ENCODE results near the gene TRIOBP.

The TRIOBP gene

GRCh38 chr22:37663521-37664140 lies 33.2 kb upstream of the TRIOBP start:
- CTCF ChIA-PET: interaction anchor here (0.6 to 7.0 kb wide), 8 partner anchors 11 to 1160 kb away, joined by 3 to 87 read pairs (median 8); partner anchors contain the start of gene LGALS1
- no peak for TF ChIP-seq KLF1 (tag by site-specific recombination; IDR thresholded peaks at IDR 0.05)
- no peak for TF ChIP-seq ZBTB1 (tag by site-specific recombination; IDR thresholded peaks at IDR 0.05)
- TF ChIP-seq ZFP3 (tag by site-specific recombination; IDR thresholded peaks at IDR 0.05; ENCODE audit: low read depth): no peak
- no peak for TF ChIP-seq PRDM2 (tag by site-specific recombination; IDR thresholded peaks at IDR 0.05; ENCODE audit: borderline replicate concordance)
- no peak for TF ChIP-seq ZNF664 (tag by site-specific recombination; IDR thresholded peaks at IDR 0.05)
- TF ChIP-seq IKZF3 (tag by site-specific recombination; IDR thresholded peaks at IDR 0.05): no peak
- no peak for TF ChIP-seq ZNF704 (tag by site-specific recombination; IDR thresholded peaks at IDR 0.05)
- TF ChIP-seq, protein P1, sequence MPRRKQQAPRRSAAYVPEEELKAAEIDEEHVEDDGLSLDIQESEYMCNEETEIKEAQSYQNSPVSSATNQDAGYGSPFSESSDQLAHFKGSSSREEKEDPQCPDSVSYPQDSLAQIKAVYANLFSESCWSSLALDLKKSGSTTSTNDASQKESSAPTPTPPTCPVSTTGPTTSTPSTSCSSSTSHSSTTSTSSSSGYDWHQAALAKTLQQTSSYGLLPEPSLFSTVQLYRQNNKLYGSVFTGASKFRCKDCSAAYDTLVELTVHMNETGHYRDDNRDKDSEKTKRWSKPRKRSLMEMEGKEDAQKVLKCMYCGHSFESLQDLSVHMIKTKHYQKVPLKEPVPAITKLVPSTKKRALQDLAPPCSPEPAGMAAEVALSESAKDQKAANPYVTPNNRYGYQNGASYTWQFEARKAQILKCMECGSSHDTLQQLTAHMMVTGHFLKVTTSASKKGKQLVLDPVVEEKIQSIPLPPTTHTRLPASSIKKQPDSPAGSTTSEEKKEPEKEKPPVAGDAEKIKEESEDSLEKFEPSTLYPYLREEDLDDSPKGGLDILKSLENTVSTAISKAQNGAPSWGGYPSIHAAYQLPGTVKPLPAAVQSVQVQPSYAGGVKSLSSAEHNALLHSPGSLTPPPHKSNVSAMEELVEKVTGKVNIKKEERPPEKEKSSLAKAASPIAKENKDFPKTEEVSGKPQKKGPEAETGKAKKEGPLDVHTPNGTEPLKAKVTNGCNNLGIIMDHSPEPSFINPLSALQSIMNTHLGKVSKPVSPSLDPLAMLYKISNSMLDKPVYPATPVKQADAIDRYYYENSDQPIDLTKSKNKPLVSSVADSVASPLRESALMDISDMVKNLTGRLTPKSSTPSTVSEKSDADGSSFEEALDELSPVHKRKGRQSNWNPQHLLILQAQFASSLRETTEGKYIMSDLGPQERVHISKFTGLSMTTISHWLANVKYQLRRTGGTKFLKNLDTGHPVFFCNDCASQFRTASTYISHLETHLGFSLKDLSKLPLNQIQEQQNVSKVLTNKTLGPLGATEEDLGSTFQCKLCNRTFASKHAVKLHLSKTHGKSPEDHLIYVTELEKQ (tag by site-specific recombination; IDR thresholded peaks at IDR 0.05; ENCODE audit: borderline replicate concordance): no peak
- TF ChIP-seq KLF7 (tag by site-specific recombination; IDR thresholded peaks at IDR 0.05; ENCODE audit: borderline replicate concordance): no peak
- TF ChIP-seq ZNF530 (tag by site-specific recombination; IDR thresholded peaks at IDR 0.05; ENCODE audit: low read depth): no peak
- TF ChIP-seq GFI1B (tag by site-specific recombination; IDR thresholded peaks at IDR 0.05): no peak
- TF ChIP-seq, protein P2, sequence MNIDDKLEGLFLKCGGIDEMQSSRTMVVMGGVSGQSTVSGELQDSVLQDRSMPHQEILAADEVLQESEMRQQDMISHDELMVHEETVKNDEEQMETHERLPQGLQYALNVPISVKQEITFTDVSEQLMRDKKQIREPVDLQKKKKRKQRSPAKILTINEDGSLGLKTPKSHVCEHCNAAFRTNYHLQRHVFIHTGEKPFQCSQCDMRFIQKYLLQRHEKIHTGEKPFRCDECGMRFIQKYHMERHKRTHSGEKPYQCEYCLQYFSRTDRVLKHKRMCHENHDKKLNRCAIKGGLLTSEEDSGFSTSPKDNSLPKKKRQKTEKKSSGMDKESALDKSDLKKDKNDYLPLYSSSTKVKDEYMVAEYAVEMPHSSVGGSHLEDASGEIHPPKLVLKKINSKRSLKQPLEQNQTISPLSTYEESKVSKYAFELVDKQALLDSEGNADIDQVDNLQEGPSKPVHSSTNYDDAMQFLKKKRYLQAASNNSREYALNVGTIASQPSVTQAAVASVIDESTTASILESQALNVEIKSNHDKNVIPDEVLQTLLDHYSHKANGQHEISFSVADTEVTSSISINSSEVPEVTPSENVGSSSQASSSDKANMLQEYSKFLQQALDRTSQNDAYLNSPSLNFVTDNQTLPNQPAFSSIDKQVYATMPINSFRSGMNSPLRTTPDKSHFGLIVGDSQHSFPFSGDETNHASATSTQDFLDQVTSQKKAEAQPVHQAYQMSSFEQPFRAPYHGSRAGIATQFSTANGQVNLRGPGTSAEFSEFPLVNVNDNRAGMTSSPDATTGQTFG (tag by site-specific recombination; IDR thresholded peaks at IDR 0.05; ENCODE audit: borderline replicate concordance): no peak
- TF ChIP-seq ZNF561 (tag by site-specific recombination; IDR thresholded peaks at IDR 0.05; ENCODE audit: borderline replicate concordance): no peak
- no peak for TF ChIP-seq ZEB2 (tag by site-specific recombination; IDR thresholded peaks at IDR 0.05)
- TF ChIP-seq ZNF341 (tag by site-specific recombination; IDR thresholded peaks at IDR 0.05; ENCODE audit: low read depth): no peak
- no peak for TF ChIP-seq ZBTB48 (tag by site-specific recombination; IDR thresholded peaks at IDR 0.05)
- TF ChIP-seq ZNF701 (tag by site-specific recombination; IDR thresholded peaks at IDR 0.05): no peak
- POLR2A ChIA-PET: interaction anchor here (0.6 to 1.0 kb wide), 4 partner anchors 11 to 1820 kb away, joined by 3 to 6 read pairs (median 4); partner anchors contain the start of gene LGALS1
- peaks cover 11 to 36% of the 10 kb centered on the region in 2 experiments; a peak in 2 of 3 replicates for H3K36me3 ChIP-seq (ENCODE audit: control insufficient read depth in 2 of 2, insufficient read depth in 1 of 2, low read length in 2 of 2)
- peaks cover 12% of the 10 kb centered on the region for H3K4me1 ChIP-seq (ENCODE audit: control insufficient read depth, insufficient read depth, low read length)
- H3K9me3 ChIP-seq (ENCODE audit: control insufficient read depth, insufficient read depth, low read depth, low read length): no peaks in the 10 kb centered on the region
- no peak overlapping the region for H3K27ac ChIP-seq (ENCODE audit: extremely low read depth, low read depth, low read length)
- no peak overlapping the region for H3K4me3 ChIP-seq (ENCODE audit: low read depth, low read length)

Data from HEK293 (cell line).